CD4-positive, alpha-beta T cell (primary cell): ENCODE results near the gene LEKR1. TPM values are rescaled to one million over a fixed set of nuclear protein-coding genes. Genes with fewer than 3 reads are reported as not detected.

ENCODE experiments used
- ATAC-seq: fragments of 200-7000 bp; cut with Tn5 transposase; one replicate; pipeline ENCODE4 v1.10.0; 2022; ENCODE audit warnings: mild to moderate bottlenecking; ENCODE audit not compliant: poor library complexity
- CTCF ChIA-PET: fragments of 350-600 bp; sonication (Branson Sonifier 250); formaldehyde crosslinking; loops from one replicate; lab custom pipeline; 2021; ENCODE audit warnings: antibody characterized with exemption, inconsistent platforms; lab: Charles Lee
- POLR2A ChIA-PET: fragments of 350-600 bp; sonication (Branson Sonifier 250); formaldehyde crosslinking; loops from one replicate; lab custom pipeline; 2021; ENCODE audit warnings: antibody characterized with exemption, inconsistent platforms; lab: Charles Lee
- DNase-seq, 14 experiments: peaks; one replicate each; pipeline ENCODE4 v3.0.0-alpha.2; 2013 to 2020; ENCODE audit warnings: mixed read lengths in 2 of 14
- H3K27ac ChIP-seq, 2 donors: one replicate each; pipeline versions ENCODE4 v1.5.1 to v1.7.0; 2013; ENCODE audit warnings: low read length in 2 of 2, low read depth in 1 of 2, mild to moderate bottlenecking in 1 of 2
- H3K27me3 ChIP-seq, 2 experiments: 1 replicate in 1 of 2; 2 replicates in 1 of 2; pipeline versions ENCODE4 v1.6.1 to v1.7.0; 2013; ENCODE audit warnings: low read length in 2 of 2, control low read depth in 1 of 2, mild to moderate bottlenecking in 1 of 2, moderate library complexity in 1 of 2; ENCODE audit not compliant: insufficient read depth in 2 of 2, control insufficient read depth in 1 of 2
- H3K36me3 ChIP-seq: one replicate; pipeline ENCODE4 v1.6.1; 2013; ENCODE audit warnings: low read length, control low read depth; ENCODE audit not compliant: insufficient read depth
- H3K4me1 ChIP-seq: one replicate; pipeline ENCODE4 v1.6.1; 2013; ENCODE audit warnings: low read length, control low read depth; ENCODE audit not compliant: insufficient read depth
- H3K4me3 ChIP-seq: one replicate; pipeline ENCODE4 v1.5.1; 2013; ENCODE audit warnings: mild to moderate bottlenecking, low read length, moderate library complexity
- H3K9me3 ChIP-seq, 2 experiments: 1 replicate in 1 of 2; 2 replicates in 1 of 2; pipeline versions ENCODE4 v1.6.1 to v1.7.0; 2013; ENCODE audit warnings: low read length in 2 of 2, mild to moderate bottlenecking in 2 of 2, control low read depth in 1 of 2, moderate library complexity in 1 of 2; ENCODE audit not compliant: control insufficient read depth in 1 of 2, insufficient read depth in 1 of 2
- H3K27ac Mint-ChIP-seq: one replicate; pipeline ENCODE4 v1.8.0; 2020; ENCODE audit warnings: mixed read lengths
- H3K27me3 Mint-ChIP-seq: one replicate; pipeline ENCODE4 v1.8.0; 2021; ENCODE audit warnings: mixed read lengths
- H3K36me3 Mint-ChIP-seq: one replicate; pipeline ENCODE4 v1.8.0; 2021; ENCODE audit warnings: low read depth, mixed read lengths
- H3K4me1 Mint-ChIP-seq: one replicate; pipeline ENCODE4 v1.8.0; 2021; ENCODE audit warnings: low read depth, mixed read lengths
- H3K4me3 Mint-ChIP-seq: one replicate; pipeline ENCODE4 v1.8.0; 2020; ENCODE audit warnings: mild to moderate bottlenecking, mixed read lengths
- H3K9me3 Mint-ChIP-seq: one replicate; pipeline ENCODE4 v1.8.0; 2020; ENCODE audit warnings: mixed read lengths
- intact Hi-C, 2 experiments: fragments of 100-400 bp; cut with DNase I in 1 of 2; cut with micrococcal nuclease in 1 of 2; formaldehyde crosslinking; loops; one replicate each; pipeline versions ENCODE4 v1.15.1 to v1.9.0; 2023 to 2025; cut with DNase I, micrococcal nuclease
- total RNA-seq, 174 experiments: library from RNA in 2 of 174; stranded (reverse) in 2 of 174; gene quantifications; one replicate each; pipeline ENCODE4 v1.2.3 and lab custom pipeline; 2021 to 2026
- TF ChIP-seq, protein P1 (sequence below): fragments of 200-600 bp; IDR thresholded peaks from one replicate; pipeline ENCODE4 v1.8.0; 2022; ENCODE audit warnings: antibody characterized with exemption, mild to moderate bottlenecking

Gene LEKR1
- total RNA-seq, 2 experiments from 2014 or later: 0.77 to 1.0 TPM

DNA sequence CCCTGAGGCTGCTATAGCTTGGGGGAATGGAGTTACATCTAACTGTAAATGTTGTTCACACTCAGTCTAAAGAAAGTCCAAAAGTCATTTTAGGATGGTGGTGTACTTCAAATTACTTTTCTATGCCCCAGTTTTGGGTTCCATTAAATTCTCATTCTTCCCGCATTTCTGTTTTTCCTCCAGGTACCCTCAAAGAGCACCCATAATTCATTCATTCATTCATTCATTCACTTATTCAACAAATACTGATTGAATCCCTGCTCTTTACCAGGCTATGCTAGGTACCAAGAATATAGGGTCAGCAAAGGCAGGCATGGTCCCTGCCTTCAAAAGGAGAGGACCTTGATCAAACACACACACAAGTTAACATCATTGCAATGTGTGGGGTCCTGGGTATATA is 257.7 kb downstream of the LEKR1 start:
- no peak overlapping the region for H3K27ac ChIP-seq
- no peaks in the 10 kb centered on the region for H3K36me3 ChIP-seq
- H3K9me3 ChIP-seq: no peaks in the 10 kb centered on the region
- Mint-ChIP-seq H3K4me3 (no peak overlapping the region), H3K36me3 (no peaks in the 10 kb centered on the region), H3K4me1 (peaks cover 17% of the 10 kb centered on the region), H3K9me3 (no peaks in the 10 kb centered on the region), H3K27me3 (no peaks in the 10 kb centered on the region), H3K27ac (no peak overlapping the region)
- DNase-seq (no peak), ATAC-seq (no peak)
- intact Hi-C loops: loop anchor here in 1 of 2 experiments (5.0 kb wide), 2 partner anchors 257 to 542 kb away; partner anchors contain the start of gene LEKR1
- ChIA-PET POLR2A (no interaction called here), CTCF (no interaction called here)
- peaks cover 25% of the 10 kb centered on the region for H3K4me1 ChIP-seq
- TF ChIP-seq, protein P1, sequence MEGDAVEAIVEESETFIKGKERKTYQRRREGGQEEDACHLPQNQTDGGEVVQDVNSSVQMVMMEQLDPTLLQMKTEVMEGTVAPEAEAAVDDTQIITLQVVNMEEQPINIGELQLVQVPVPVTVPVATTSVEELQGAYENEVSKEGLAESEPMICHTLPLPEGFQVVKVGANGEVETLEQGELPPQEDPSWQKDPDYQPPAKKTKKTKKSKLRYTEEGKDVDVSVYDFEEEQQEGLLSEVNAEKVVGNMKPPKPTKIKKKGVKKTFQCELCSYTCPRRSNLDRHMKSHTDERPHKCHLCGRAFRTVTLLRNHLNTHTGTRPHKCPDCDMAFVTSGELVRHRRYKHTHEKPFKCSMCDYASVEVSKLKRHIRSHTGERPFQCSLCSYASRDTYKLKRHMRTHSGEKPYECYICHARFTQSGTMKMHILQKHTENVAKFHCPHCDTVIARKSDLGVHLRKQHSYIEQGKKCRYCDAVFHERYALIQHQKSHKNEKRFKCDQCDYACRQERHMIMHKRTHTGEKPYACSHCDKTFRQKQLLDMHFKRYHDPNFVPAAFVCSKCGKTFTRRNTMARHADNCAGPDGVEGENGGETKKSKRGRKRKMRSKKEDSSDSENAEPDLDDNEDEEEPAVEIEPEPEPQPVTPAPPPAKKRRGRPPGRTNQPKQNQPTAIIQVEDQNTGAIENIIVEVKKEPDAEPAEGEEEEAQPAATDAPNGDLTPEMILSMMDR: no peak
- H3K4me3 ChIP-seq: no peak overlapping the region
- no peaks in the 10 kb centered on the region for H3K27me3 ChIP-seq

DNA sequence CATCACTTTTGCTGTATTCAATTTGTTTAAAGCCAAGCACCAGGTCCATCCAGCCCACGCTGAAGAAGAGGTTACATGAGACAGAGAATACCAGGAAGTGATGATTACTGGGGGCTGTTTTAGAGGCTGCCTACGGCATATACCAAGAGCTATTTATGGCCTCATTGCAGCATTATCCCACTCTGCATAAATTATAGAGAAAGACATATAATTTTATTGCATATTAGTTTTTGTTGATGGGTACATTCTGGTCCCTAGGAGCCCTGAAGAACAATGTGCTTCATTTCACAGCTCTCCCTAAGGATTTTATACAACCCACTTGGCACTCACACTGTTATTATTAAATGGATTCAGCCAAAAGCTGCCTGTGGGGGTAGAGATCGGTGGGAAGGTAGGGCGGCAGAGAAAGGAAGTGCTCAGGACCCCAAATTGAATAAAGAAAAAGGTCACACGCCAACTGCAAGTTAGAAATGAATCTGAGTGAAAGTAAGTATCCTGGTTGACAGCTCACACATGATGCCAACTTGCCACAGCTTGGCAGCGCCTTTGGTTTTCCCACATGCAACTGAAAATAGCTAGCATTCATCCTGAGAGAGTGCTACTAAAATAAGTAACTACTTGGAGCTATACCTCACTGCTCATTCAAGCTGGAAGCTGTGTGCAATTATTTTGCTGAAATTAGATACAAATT is 260.1 kb downstream of the LEKR1 start:
- ChIA-PET POLR2A (interaction anchor here (0.9 to 5.2 kb wide), 3 partner anchors 39 to 415 kb away, joined by 3 to 71 read pairs (median 4); partner anchors contain the start of gene TIPARP), CTCF (interaction anchor here (0.8 to 1.0 kb wide), 2 partner anchors 43 to 51 kb away, joined by 3 read pairs; no protein-coding TSS in a partner anchor)
- no peak overlapping the region for H3K27ac ChIP-seq
- no peaks in the 10 kb centered on the region for H3K9me3 ChIP-seq
- Mint-ChIP-seq H3K9me3 (no peaks in the 10 kb centered on the region), H3K36me3 (no peaks in the 10 kb centered on the region), H3K27me3 (no peaks in the 10 kb centered on the region), H3K4me3 (no peak overlapping the region), H3K27ac (no peak overlapping the region), H3K4me1 (peaks cover 31% of the 10 kb centered on the region)
- TF ChIP-seq, protein P1: no peak
- intact Hi-C loops: loop anchor here (2.0 to 5.0 kb wide), 4 partner anchors 269 to 534 kb away; partner anchors contain the start of gene SSR3 (in 1 of the 2)
- H3K4me3 ChIP-seq: no peak overlapping the region
- peaks cover 43% of the 10 kb centered on the region for H3K4me1 ChIP-seq
- H3K27me3 ChIP-seq: no peaks in the 10 kb centered on the region
- DNase-seq (no peak), ATAC-seq (no peak)
- no peaks in the 10 kb centered on the region for H3K36me3 ChIP-seq

DNA sequence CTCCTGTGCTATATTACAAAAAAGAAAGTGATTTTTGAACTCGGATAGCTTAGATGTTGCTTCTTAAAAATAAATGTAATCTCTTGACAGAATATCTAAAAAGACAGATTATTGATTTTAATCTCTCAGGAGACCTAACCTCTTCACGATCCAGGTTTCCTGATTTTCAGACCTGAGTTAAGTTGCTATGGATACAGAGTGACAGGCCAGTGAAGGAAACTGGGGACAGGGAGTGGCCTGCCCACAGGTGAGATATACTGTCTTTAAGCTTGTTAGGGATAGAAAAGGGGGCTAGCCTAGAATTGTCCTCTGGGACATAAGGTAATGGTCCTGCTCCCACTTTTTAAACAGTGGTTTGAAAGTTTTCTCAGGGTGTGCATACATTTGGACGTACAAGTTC is 260.6 kb downstream of the LEKR1 start:
- H3K4me1 Mint-ChIP-seq: peaks cover 26% of the 10 kb centered on the region
- Histone ChIP-seq H3K4me1 (peaks cover 38% of the 10 kb centered on the region), H3K27me3 (no peaks in the 10 kb centered on the region), H3K36me3 (no peaks in the 10 kb centered on the region), H3K9me3 (no peaks in the 10 kb centered on the region), H3K27ac (no peak overlapping the region), H3K4me3 (no peak overlapping the region)
- H3K27ac Mint-ChIP-seq: peak overlapping the region; percentile 58
- no peaks in the 10 kb centered on the region for H3K36me3 Mint-ChIP-seq
- H3K27me3 Mint-ChIP-seq: no peaks in the 10 kb centered on the region
- peak in 1 of 14 experiments; percentile 17 for DNase-seq
- ChIA-PET CTCF (interaction anchor here (0.8 to 1.1 kb wide), 2 partner anchors 44 to 50 kb away, joined by 3 to 4 read pairs; no protein-coding TSS in a partner anchor), POLR2A (interaction anchor here (0.9 to 5.2 kb wide), 3 partner anchors 38 to 416 kb away, joined by 3 to 71 read pairs (median 4); partner anchors contain the start of gene TIPARP)
- no peak for ATAC-seq
- intact Hi-C loops: loop anchor here (2.0 to 5.0 kb wide), 4 partner anchors 269 to 534 kb away; partner anchors contain the start of gene SSR3 (in 1 of the 2)
- TF ChIP-seq, protein P1: no peak
- H3K4me3 Mint-ChIP-seq: peak overlapping the region; percentile 45
- no peaks in the 10 kb centered on the region for H3K9me3 Mint-ChIP-seq
